ENCODE results near the gene EVA1A. TPM values are rescaled to one million over a fixed set of nuclear protein-coding genes. Genes with fewer than 3 reads are reported as not detected.
A peak's percentile ranks its signal among the peaks of the same experiment; 100 is the strongest.

The EVA1A gene
- total RNA-seq, 1 donor from 2014 or later: 0.41 TPM

GRCh38 chr2:75592030-75592429 is 31.3 kb upstream of the EVA1A start:
- DNase-seq (ENCODE audit: low spot score in 2 of 2): no peak
- FAIRE-seq: no peak

GRCh38 chr2:75589391-75590105 is 28.8 kb upstream of the EVA1A start:
- FAIRE-seq (no peak), DNase-seq (ENCODE audit: low spot score in 2 of 2) (no peak)

- no peak for DNase-seq (ENCODE audit: low spot score in 2 of 2)
- FAIRE-seq: no peak
These were observed 27.3 kb upstream of the EVA1A start for GRCh38 chr2:75587954-75588587.

- DNase-seq (ENCODE audit: low spot score in 2 of 2): no peak
- no peak for FAIRE-seq
These were observed 26.2 kb upstream of the EVA1A start for GRCh38 chr2:75586971-75587370.

GRCh38 chr2:75582840-75583239 is 22.1 kb upstream of the EVA1A start:
- DNase-seq (ENCODE audit: low spot score in 2 of 2): no peak
- FAIRE-seq: no peak

GRCh38 chr2:75580606-75581005 is 19.9 kb upstream of the EVA1A start:
- FAIRE-seq (no peak), DNase-seq (ENCODE audit: low spot score in 2 of 2) (no peak)

GRCh38 chr2:75580156-75580555 is 19.4 kb upstream of the EVA1A start:
- DNase-seq (ENCODE audit: low spot score in 2 of 2) (no peak), FAIRE-seq (no peak)

GRCh38 chr2:75579186-75579585 is 18.4 kb upstream of the EVA1A start:
- FAIRE-seq (no peak), DNase-seq (ENCODE audit: low spot score in 2 of 2) (no peak)

- no peak for FAIRE-seq
- no peak for DNase-seq (ENCODE audit: low spot score in 2 of 2)
These were observed 16.5 kb upstream of the EVA1A start for GRCh38 chr2:75577280-75577679.

- DNase-seq (ENCODE audit: low spot score in 2 of 2) (no peak), FAIRE-seq (no peak)
These were observed 13.4 kb upstream of the EVA1A start for GRCh38 chr2:75574106-75574505.

- FAIRE-seq (no peak), DNase-seq (ENCODE audit: low spot score in 2 of 2) (no peak)
These were observed 12.6 kb upstream of the EVA1A start for GRCh38 chr2:75573145-75573878.

- FAIRE-seq (no peak), DNase-seq (ENCODE audit: low spot score in 2 of 2) (no peak)
These were observed 11.1 kb upstream of the EVA1A start for GRCh38 chr2:75571730-75572430.

GRCh38 chr2:75570948-75571729 is 10.4 kb upstream of the EVA1A start:
- DNase-seq (ENCODE audit: low spot score in 2 of 2): peak in 1 of 2 donors; percentile 26
- no peak for FAIRE-seq

GRCh38 chr2:75570024-75570947 is 9.5 kb upstream of the EVA1A start:
- FAIRE-seq (no peak), DNase-seq (ENCODE audit: low spot score in 2 of 2) (no peak)

GRCh38 chr2:75569546-75569945 is 8.8 kb upstream of the EVA1A start:
- DNase-seq (ENCODE audit: low spot score in 2 of 2) (no peak), FAIRE-seq (no peak)

- peak; percentile 97 for FAIRE-seq
- DNase-seq (ENCODE audit: low spot score in 2 of 2): no peak
These were observed 7.4 kb upstream of the EVA1A start for GRCh38 chr2:75568174-75568573.

GRCh38 chr2:75565472-75566462 is 5.0 kb upstream of the EVA1A start:
- no peak for FAIRE-seq

More at GRCh38 chr2:75565472-75566462, 5.0 kb upstream of the EVA1A start:
- DNase-seq (ENCODE audit: low spot score in 2 of 2): no peak

All from frontal cortex (tissue), 4 donors.